LNCAP (cell line): ENCODE measurements around the gene ZYX.

ENCODE experiments used
- CTCF ChIP-seq: fragments of 450-650 bp; IDR thresholded peaks from 2 replicates; pipeline ENCODE4 v1.5.1; 2017; ENCODE audit warnings: mild to moderate bottlenecking

ZYX gene

DNA sequence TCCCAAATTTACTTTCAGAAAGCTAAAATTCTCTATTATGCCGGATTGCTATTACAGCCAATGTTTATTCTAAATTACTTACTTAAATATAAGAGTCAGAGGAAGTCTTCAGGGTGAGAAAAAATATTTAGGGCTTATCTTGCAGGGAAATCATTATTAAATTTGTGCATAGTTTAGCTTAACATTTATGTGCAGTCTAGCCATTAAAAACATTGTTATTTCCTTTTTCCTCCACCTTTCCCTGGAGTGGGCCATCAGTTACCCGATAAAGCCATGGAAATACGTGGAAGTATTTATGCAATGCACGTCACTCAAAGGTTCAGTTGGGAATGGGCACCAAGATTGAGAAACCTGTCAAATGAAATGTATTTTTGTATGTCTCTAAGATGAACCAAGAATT lies 52.6 kb downstream of the ZYX start:
- TF ChIP-seq CTCF: no peak

GRCh38 chr7:143434660-143435059 lies 53.5 kb downstream of the ZYX start:
- no peak for TF ChIP-seq CTCF

GRCh38 chr7:143435266-143435665 lies 54.1 kb downstream of the ZYX start:
- no peak for TF ChIP-seq CTCF

DNA sequence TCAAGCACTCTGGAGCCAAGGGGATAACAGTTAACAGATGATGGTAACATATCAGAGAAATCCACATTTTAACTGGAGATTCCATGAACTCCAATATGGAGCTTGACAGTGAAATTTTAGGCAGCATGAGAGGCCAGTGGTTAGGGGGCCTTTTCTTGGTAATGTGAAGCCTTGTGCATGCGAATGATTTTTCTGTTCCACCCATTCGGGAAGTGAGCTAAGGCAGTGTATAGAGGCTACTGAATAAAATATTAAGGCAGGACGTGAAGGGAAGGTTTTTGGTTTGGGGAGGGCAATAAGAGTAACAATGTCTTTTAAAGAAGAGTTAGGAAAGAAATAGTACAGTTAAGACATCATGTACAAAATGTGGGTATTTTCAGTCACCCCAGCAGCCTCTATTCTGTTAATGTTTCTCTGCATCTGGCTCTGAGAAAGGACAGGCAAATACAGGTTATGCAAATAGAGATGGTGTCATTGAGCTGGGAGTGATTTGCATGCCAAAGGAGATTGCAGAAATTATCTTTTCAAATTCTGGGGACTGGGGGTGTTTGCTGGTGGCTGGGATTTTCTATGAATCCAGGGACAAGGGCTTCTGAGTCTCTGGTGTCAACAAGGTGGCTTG lies 55.3 kb downstream of the ZYX start:
- TF ChIP-seq CTCF: no peak

DNA sequence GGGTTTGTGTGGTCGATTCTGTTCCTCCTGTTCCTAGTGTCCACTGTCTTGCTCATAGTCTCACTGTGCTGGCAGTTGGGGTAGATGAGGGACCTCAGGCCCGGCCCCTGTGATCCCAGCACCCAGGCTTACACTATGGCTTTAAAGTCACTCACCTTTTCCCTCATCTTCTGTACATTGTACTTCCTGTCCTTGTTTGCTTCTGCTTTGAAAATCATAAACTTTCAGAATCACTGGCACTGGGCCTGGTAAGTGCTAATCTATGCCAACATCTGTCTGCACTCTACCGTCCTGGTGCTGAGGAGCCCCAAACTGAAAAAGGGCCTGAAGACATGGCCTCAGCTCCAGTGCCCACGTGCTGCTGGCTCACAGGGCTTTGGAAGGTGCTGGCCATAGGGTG lies 56.4 kb downstream of the ZYX start:
- TF ChIP-seq CTCF: no peak

DNA sequence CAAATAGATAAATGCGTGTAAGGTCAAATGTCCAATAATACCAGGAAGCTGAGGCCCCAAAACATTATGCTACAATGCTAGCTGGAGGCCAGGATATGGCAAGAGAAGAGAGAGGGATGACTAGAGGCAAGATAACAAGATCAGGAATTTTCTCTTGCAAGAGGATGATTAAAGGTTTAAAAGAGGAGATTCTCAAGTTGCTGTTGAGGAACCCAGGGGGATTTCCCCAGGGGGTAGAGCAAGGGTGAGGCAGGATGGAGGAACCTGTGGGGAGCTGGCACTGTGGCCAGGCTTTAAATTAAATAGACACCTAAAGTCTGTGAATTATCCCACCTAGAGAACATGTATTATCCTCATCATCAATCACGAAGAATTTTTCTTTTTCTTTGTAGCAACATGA lies 58.7 kb downstream of the ZYX start:
- TF ChIP-seq CTCF: no peak
